Vagina (tissue), 2 donors: ENCODE results near the gene RPS14. TPM values are rescaled to one million over a fixed set of nuclear protein-coding genes. Genes with fewer than 3 reads are reported as not detected.

ENCODE experiments used
- DNase-seq, 2 donors: peaks; one replicate each; pipeline ENCODE4 v3.0.0-alpha.2; 2017; ENCODE audit errors: extremely low spot score in 2 of 2
- H3K27ac ChIP-seq: fragments of 200-600 bp; sonication (generic); one replicate; pipeline ENCODE4 v1.5.1; 2019
- H3K27me3 ChIP-seq: fragments of 200-600 bp; sonication (generic); one replicate; pipeline ENCODE4 v1.5.1; 2019
- H3K36me3 ChIP-seq, 2 donors: fragments of 200-600 bp; sonication (generic); one replicate each; pipeline ENCODE4 v1.5.1; 2017 to 2019
- H3K4me1 ChIP-seq: fragments of 200-600 bp; sonication (generic); one replicate; pipeline ENCODE4 v1.5.1; 2019
- H3K4me3 ChIP-seq, 2 donors: fragments of 200-600 bp; sonication (generic); 1 replicate in 1 of 2; 2 replicates in 1 of 2; pipeline ENCODE4 v1.5.1; 2016 to 2019
- H3K9me3 ChIP-seq: fragments of 200-600 bp; sonication (generic); one replicate; pipeline ENCODE4 v1.5.1; 2019
- CTCF ChIP-seq, 3 experiments: fragments of 450-650 bp in 2 of 3; fragments of 200-600 bp in 1 of 3; sonication (generic) in 1 of 3; IDR thresholded peaks; one replicate each; pipeline ENCODE4 v1.5.1; 2017 to 2019; ENCODE audit warnings: antibody characterized with exemption in 3 of 3, mild to moderate bottlenecking in 2 of 3, moderate library complexity in 2 of 3
- POLR2A ChIP-seq, 2 donors: fragments of 450-650 bp; IDR thresholded peaks; one replicate each; pipeline ENCODE4 v1.6.1; 2017; ENCODE audit warnings: antibody characterized with exemption in 2 of 2, mild to moderate bottlenecking in 2 of 2, moderate library complexity in 2 of 2
- POLR2AphosphoS5 ChIP-seq, 2 donors: sonication (generic); formaldehyde crosslinking; IDR thresholded peaks; one replicate each; pipeline ENCODE4 v1.9.0; 2017; ENCODE audit warnings: antibody characterized with exemption in 2 of 2, mild to moderate bottlenecking in 2 of 2, low read depth in 1 of 2; ENCODE audit not compliant: insufficient read depth in 1 of 2
- intact Hi-C: fragments of 100-400 bp; cut with DNase I; formaldehyde crosslinking; loops from one replicate; pipeline ENCODE4 v1.15.1; 2023
- total RNA-seq: library from RNA; depleted of rRNA; stranded (reverse); fragments of >200 nt; gene quantifications from one replicate; pipeline ENCODE4 v1.2.3, GENCODE V29; 2016

RPS14 gene
- total RNA-seq, 1 donor from 2014 or later, result 3,194 TPM

- intact Hi-C loops, result no loop called here
- Histone ChIP-seq H3K27ac (no peak overlapping the region), H3K27me3 (no peaks in the 10 kb centered on the region), H3K4me3 (no peak overlapping the region), H3K4me1 (peaks cover 9% of the 10 kb centered on the region), H3K36me3 (peaks cover 10 to 38% of the 10 kb centered on the region in 2 donors), H3K9me3 (no peaks in the 10 kb centered on the region)
- DNase-seq, result no peak
- TF ChIP-seq CTCF (IDR thresholded peaks at IDR 0.05), result no peak
- no peak for TF ChIP-seq POLR2AphosphoS5 (IDR thresholded peaks at IDR 0.05; ENCODE audit: insufficient read depth in 1 of 2, low read depth in 1 of 2)
- TF ChIP-seq POLR2A (IDR thresholded peaks at IDR 0.05), result no peak
Measured at GRCh38 chr5:150441813-150442698, 7.5 kb downstream of the RPS14 start.

GRCh38 chr5:150440948-150441812 is 8.4 kb downstream of the RPS14 start:
- intact Hi-C loops, result no loop called here
- Histone ChIP-seq H3K4me3 (no peak overlapping the region), H3K36me3 (peaks cover 6 to 30% of the 10 kb centered on the region in 2 donors), H3K27me3 (no peaks in the 10 kb centered on the region), H3K9me3 (no peaks in the 10 kb centered on the region), H3K4me1 (peaks cover 4% of the 10 kb centered on the region), H3K27ac (no peak overlapping the region)
- no peak for DNase-seq
- TF ChIP-seq POLR2AphosphoS5 (IDR thresholded peaks at IDR 0.05; ENCODE audit: insufficient read depth in 1 of 2, low read depth in 1 of 2), result no peak
- TF ChIP-seq POLR2A (IDR thresholded peaks at IDR 0.05), result no peak
- TF ChIP-seq CTCF (IDR thresholded peaks at IDR 0.05), result no peak

- DNase-seq, result no peak
- Histone ChIP-seq H3K4me3 (no peak overlapping the region), H3K27ac (no peak overlapping the region), H3K4me1 (peaks cover 8% of the 10 kb centered on the region), H3K9me3 (no peaks in the 10 kb centered on the region), H3K27me3 (no peaks in the 10 kb centered on the region), H3K36me3 (peaks cover 0 to 8% of the 10 kb centered on the region in 2 donors)
- TF ChIP-seq CTCF (IDR thresholded peaks at IDR 0.05) (no peak), POLR2A (IDR thresholded peaks at IDR 0.05) (no peak), POLR2AphosphoS5 (IDR thresholded peaks at IDR 0.05; ENCODE audit: insufficient read depth in 1 of 2, low read depth in 1 of 2) (no peak)
- intact Hi-C loops, result no loop called here
Measured at GRCh38 chr5:150438873-150439546, 10.5 kb downstream of the RPS14 start.

GRCh38 chr5:150436141-150436680 is 13.3 kb downstream of the RPS14 start:
- Histone ChIP-seq H3K9me3 (no peaks in the 10 kb centered on the region), H3K27ac (no peak overlapping the region), H3K4me1 (peaks cover 8% of the 10 kb centered on the region), H3K36me3 (no peaks in the 10 kb centered on the region), H3K4me3 (no peak overlapping the region), H3K27me3 (no peaks in the 10 kb centered on the region)
- DNase-seq, result no peak
- TF ChIP-seq POLR2AphosphoS5 (IDR thresholded peaks at IDR 0.05; ENCODE audit: insufficient read depth in 1 of 2, low read depth in 1 of 2), result no peak
- TF ChIP-seq CTCF (IDR thresholded peaks at IDR 0.05), result peak; percentile 74 to 82 (median 78)
- intact Hi-C loops, result no loop called here
